ENCODE measurements around the gene PEX11A.

Gene PEX11A

DNA sequence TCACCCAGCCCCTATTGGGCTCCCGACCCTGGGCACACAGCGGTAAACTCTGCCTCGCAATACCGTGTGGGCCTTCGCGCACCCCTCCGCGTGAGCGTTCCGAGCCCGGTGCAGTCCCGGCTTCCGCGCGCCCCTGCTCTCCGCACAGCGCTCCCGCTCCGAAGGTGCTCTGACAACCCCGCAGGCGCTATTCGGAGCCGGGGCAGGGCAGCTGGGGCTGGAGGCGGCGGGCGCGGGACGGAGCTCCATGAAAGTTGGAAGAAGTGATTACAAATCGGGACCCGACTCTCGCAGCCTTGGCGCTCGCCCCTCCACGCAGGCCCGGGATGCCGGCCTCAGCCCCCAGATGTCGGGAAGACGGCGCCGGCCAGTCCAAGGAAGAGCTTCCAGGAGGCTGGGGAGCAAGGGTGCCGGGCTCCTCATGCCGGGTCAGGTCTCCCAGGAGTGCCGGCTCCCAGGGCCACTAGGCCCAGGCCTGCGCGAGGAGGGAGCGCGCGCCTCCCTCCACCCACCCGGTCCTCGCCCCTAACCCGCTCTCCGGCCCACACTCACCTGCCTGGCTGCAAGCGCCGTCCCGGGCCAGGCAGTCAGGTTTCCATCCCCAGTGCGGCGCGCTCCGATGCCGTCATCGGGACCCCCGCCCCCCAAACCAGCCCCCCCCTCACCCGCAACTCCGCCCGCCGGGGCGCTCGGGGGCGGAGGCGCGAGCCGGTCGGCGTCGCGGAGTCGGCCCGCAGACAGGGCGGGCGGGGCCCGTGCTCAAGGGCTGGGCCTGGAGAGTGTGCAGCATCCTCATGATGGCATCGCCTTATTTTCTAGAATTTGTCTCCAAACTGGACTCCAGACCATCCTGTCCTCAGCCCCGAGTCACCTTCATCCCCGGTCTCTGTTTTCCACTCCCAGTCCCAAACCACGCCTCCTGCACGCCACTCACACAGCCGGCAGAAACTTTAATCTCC is 35.4 kb downstream of the PEX11A start, which contains the start of gene KIF7:
TSS of gene KIF7 (minus strand) at position 621 of the 959 bp plus-strand sequence. CDS start 2,537 bp downstream, outside the sequence.
- DNase-seq: peak; percentile 5 to 12

DNA sequence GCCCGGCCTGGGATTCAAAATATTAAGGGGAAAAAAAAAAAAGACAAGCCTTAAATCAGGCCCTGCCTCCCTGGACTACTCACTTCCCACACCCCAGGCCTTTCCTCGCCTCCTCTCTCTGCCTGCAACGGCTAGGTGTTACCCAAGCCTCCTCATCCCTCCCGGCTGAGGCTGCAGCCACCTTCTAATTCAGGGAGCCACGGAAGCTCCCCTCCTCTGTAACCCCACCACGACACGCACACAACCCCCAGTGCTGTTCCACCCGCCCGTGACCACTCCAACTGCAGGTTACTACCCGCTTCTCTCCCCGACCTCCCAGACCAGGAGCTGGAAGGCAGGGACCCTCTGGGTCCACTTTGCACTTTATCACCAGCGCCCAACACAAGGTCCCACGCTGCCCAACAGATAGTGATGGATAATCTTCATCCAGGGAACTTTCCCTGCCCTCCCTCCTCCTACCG is 36.2 kb downstream of the PEX11A start:
- DNase-seq: no peak

DNA sequence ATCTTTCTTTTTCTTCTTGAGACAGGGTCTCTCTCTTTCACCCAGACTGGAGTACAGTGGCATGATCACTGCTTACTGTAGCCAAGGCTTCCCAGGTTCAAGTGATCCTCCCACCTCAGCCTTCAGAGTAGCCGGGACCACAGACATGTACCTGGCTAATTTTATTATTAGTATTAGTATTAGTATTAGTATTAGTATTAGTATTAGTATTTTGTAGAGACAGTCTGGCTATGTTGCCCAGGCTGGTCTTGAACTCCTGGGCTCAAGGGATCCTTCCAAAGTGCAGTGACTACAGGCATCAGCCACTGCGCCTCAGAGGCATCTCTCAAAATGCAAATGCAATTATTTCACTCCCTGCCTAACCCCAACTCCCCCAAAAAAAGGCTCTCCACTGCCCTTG is 37.0 kb downstream of the PEX11A start:
- no peak for DNase-seq

DNA sequence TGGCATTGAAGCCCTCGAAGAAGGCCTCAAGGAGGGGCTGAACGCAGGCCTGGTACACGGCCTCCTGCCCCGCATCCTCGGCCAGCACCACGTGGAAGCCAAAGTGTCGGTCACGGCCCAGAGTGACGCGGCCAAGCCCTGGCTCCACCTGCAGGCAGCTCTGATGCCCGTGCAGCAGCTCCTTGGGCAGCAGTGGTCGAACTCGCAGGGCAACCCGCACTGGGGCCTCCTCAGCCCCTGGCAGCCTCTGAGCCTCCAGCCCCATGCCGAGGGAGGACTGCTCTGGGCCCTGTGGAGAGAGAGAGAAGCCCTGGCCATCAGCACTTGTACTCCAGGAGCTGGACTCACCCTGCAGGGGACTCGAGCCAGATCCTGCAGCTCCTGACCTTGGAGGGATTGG is 37.9 kb downstream of the PEX11A start:
- DNase-seq: no peak

DNA sequence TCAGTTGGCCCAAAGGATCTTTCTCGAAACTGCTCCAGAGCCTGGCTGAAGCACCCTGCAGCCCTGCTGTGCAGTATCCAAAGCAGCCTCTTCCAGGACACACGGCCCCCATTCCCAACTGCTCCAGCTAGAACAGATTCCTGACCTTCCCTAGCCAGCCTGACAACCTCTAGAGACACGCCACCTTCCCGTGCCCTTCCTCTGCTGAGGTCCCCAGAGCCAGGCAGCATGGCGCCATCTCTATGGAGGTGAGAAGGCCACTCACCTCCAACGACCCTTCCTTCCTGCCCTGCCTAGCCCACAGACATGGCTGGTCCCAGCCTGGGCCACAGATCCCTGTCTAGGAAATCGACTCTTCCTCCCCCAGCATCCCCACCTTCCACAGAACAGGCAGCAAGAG is 38.4 kb downstream of the PEX11A start:
- DNase-seq: no peak

DNA sequence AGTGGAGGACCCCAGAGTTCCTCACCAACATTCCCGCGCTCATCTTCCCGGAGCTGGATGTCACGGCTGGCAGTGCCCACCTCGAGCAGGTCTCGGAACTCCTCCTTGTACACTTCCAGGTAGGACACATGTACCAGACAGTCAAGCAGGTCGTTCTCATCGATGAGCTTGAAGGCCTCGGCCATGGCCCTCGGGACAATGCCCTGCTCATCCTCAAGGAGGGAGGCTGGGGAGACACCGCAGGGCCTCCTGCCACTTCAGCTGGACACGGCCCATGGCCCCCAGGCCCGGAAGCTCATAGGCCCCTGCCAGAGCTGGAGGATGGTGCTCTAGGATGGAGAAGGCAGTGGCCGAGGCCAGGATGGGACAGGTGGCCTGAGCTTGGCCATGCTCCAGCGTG is 40.8 kb downstream of the PEX11A start:
- DNase-seq: no peak

DNA sequence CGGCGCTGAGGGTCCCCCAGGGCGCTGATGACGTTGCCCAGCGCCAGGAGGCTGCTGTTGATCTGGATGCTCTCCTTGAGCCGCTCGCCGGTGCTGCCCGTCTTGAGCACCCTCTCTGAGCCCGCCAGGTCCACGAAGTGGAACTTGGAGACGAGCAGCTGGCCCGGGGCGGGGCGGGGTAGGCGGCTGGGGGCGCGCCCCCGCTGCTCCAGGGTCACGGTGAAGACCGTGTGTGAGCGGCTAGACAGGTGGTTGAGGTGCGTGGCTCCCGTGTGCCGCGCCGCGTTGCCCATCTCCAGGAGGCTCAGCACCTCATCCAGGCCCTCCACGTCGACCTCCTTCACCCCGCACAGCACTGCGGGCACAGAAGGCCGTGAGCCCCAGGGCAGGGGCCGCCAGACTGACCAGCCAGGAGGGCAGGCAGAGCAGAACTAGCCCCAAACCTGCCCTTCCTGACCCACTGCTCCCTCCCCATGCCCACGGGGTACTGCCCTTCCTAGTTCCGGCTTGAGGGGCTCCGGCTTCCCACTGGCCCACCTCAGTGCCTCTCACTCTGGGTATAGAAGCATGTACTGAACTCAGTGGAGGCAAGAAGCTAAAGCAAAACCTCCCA is 41.4 kb downstream of the PEX11A start:
- no peak for DNase-seq

DNA sequence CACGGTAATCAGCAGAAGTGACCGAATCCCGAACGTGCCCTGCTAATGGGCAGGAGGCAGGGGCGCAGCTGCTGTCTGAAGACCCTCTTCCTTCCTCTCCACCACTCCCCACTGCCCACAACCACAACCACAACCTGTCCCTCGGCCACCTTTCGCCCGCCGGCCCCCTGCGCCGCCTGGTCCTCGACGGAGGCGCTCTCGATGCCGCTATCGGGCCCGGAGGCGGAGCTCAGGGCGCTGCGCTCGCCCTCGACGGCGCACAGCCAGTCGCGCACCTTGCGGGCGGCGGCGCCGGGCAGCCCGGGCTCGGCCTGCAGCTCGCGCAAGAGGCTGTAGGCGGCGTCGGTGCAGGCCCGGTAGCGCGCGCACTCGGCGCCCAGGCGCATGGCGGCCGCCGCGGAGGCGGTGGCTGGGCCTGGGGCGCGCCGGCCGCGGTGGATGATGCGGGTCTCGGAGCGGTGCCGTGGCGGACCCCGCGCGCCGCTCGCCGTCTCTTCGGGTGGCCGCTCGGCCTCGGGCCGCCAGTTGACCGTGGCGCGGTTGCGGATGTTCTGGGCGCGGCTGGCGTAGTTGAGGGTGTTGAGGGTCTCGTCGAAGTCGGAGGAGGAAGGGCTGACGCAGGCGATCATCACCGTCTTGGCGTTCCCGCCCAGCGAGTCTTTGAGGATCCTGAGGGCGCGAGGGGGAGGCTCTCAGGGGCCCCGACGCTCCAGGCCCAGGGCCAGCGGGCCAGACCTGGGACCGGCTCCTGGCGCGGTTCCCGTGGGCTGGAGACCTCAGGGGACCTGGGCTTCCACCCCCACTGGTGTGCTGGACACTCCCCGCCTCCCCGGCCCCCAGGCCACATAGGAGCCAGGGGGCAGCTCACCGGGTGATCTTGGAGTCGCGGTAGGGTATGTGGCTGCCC is 42.2 kb downstream of the PEX11A start:
- DNase-seq: no peak

DNA sequence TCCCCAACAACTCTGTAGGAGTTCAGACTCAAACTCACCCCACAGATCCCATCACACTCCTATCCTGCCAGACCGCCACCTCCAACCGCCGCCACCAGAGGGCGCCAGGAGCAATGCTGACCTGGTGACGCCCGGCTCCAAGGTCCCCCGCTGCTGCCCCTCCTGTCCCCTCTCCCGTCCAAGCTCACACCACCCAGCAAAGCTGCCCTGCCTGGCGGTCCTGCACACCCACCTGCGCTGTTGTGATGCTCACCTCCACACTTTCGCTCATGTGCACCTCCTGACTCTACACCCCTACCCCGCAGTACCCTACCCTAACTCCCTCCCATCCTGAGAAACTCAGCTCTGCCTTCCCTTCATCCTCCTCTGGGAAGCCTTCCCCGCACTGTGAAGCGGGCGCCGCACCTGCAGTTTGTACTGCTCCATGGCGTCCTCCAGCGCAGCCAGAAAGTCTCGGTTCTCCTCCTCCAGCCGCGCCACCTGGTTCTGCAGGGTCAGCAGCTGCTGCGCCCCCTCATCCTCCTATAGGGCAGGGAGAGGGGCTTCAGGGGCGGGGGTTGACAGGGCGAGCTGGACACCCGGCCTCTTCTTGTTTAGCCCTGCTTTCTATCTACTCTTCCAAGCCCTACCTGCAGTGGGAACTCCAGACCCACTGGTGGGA is 43.2 kb downstream of the PEX11A start:
- peak; percentile 27 to 63 for DNase-seq

DNA sequence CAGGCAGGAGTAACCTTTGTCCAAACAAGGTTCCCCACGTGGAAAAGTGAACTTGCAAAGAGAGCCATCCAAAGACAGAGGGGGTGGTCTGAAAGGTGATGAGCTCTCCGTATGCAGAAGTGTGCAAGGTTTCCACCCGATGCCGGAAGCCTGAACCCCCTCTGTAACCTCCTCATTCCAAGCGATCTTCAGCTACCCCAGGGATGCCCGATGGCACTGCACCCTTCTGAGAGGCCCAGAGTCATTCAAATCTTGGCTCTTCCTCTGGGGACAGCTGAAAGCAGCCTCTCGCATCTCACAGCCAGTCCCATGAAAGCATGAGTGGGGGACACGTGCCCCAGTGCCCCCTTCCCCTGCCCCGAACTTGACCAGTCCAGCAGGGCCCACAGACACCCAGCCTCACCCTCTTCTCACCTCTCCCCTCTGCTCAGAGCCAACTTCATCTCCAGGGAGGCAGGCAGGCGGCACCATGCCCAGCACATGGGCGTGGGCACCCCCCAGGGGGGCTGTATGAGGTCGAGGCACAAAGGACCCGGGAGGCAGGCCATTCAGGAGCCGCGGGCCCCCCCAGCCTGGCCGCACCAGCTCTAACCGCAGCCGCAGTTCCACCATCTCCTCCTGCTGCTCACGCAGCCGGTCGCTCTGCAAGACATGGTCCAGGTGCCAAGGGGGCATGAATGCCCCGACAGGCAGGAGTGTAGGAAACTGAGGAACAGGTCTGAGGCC is 44.0 kb downstream of the PEX11A start:
- no peak for DNase-seq

DNA sequence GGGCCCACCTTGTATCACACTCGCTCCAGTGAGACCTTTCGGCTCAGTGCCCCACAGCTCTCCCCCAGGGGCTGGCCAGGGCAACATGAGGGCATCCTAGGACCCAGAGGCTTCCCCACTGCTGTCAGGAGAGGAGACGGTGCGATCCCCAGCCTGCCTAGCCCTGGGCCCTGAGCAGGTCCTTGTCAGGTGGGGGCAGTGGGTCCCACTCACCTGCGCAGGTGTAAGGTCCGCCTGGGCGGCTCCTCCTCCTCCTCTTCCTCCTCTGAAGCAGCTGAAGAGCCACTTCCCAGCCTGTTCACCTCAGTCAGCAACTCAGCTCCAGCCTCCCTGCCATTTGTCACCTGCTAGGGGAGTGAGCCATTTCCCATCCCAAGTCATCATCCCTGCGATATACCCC is 44.9 kb downstream of the PEX11A start:
- DNase-seq: no peak

DNA sequence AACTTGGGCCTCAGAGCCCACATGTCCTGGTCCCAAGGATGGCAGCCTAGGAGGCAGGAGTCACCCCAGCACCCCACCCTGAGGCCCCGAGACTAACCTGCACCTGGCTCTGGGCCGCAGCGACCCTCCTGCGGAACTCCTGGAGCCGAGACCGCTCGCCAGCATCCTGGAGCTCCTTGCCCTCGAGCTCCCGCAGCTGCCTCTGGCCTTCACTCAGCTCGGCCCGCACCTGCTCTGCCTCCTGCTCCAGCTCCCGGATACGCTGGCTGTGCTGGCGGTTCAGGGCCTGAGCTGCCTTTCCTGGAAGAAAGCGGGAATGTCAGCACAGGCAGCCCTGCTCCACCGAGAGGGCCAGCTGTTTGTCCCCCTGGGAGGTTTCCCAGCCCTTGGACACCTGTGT is 48.4 kb downstream of the PEX11A start:
- no peak for DNase-seq

DNA sequence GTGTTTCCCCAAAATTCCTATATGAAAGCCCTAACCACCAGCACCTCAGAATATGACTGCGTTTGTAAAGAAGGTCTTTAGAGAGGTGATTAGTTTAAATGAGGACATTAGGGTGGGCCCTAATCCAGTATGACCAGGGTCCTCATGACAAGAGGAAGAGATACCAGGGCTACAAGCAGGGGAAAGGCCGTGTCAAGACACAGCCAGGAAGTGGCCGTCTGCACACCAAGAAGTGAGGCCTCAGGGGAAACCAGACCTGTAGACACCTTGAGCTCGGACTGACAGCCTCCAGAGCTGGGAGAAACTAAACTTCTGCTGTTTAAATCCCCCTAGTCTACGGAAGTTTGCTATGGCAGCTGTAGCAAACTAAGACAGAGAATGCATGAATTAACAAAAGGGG is 49.5 kb downstream of the PEX11A start:
- no peak for DNase-seq

DNA sequence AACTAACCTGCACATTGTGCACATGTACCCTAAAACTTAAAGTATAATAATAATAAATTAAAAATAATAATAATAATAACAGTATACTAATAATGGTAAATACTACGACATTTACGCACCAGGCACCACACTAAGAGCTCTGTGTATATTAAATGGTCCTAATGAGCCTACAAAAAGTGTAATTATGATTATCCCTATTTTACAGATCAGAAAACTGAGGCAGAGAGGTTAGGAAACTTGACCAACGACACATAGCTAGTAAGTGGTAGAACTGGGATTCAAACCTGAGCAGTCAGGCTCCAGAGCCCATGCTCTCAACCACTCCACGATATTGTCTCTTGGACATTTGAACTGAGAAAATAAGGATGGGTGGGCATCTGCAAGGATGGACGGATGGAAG is 50.3 kb downstream of the PEX11A start:
- no peak for DNase-seq

DNA sequence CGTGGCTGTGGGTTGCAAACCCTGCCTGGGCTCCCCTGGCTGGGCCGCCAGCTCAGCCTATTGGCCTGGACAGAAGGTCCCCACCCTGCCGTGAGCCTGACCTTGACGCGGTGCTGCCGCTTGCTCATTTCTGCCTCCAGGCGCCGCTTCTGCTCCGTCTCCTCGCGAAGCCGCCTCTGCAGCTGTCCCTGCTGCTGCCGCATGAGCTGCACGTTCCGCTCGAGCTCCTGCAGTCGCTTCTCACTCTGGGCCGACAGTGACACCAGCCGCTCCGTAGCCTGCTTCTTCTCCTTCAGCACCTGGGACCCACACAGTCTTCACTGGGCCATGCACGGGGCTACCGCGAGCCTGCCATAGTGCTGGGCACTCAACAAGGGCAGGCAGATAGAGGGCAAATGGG is 57.0 kb downstream of the PEX11A start:
- DNase-seq: no peak

DNA sequence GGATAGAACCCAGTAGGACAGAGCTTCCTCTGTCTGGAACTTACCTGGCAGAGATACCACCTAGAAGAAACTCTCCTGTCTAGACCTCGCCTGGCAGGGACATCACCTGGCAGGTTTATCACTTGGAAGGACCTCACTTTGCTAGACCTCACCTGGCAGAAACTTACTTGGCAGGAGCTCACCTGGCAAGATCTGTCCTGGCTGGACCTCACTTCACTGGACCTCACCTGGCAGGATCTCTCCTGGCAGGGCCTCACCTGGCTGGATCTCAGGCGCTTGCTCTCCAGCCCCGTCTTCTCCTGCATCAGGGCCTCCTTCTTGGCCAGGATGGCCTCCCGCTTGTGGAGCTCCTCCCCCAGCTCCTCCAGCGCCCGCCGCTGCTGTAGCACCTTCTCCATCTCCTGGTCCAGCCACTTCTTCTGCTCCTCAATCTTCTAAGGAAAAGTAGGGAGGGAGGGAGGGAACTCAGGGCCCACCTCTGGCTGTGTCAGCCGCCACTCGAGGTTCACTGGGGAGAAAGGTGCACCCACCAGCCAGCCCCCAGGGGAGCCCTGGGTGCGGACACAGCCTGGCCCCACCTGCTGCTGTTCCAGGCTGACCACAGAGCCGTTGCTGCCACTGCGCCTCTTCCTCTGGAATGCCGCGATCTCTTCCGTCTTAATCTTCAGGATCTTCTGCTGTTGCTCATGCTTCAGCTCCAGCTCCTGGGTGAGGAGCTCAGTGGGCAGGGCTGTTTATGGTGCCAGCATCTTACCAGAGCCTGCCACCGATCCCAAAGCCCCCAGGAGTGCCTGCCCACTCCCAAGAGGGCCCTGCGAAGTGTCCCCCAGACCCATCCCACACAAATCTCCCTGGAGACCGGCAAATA is 57.8 kb downstream of the PEX11A start:
- DNase-seq: no peak

DNA sequence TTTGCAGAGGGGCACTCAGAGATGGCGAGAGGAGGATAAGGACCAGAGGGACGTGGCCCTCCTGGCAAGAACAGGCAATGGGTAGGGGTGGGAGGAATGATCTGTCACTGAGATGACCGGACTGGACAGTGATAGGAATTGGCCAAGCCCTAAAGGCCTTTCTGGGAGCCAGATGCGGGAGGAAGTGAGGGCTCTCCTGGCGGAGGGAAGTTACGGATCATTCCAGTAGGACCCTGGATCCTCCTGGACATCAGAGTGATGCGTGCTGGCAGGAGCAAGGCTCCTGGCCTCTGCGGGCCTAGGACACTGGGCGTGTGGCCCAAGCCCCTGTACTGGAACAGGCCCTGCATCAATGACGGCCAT is 58.7 kb downstream of the PEX11A start:
- no peak for DNase-seq
